ENCODE results near the gene PPM1K. TPM values are rescaled to one million over a fixed set of nuclear protein-coding genes. Genes with fewer than 3 reads are reported as not detected.
"Not testable (repeated sequence)": the region's sequence is repeated elsewhere in the genome, so short reads cannot be mapped to it uniquely, and the experiment has no call there.

The PPM1K gene
- total RNA-seq, 2 experiments from 2014 or later = 65.7 to 87.7 TPM

GRCh38 chr4:88315460-88316017, 31.2 kb upstream of the PPM1K start:
- TF ChIP-seq CTCF (conservative IDR thresholded peaks at IDR 0.05; ENCODE audit: low read length) (no peak), EZH2phosphoT487 (IDR thresholded peaks at IDR 0.05; ENCODE audit: borderline replicate concordance, low read depth, low read length) (no peak)
- CTCF ChIA-PET (ENCODE audit: unreplicated experiment) = no interaction called here

GRCh38 chr4:88313088-88313624, 28.8 kb upstream of the PPM1K start:
- intact Hi-C loops (cut with micrococcal nuclease; ENCODE audit: unreplicated experiment); CTCF ChIA-PET (ENCODE audit: unreplicated experiment): not testable (repeated sequence)

More at GRCh38 chr4:88315460-88316017, 31.2 kb upstream of the PPM1K start:
- no peaks in the 10 kb centered on the region for H3K79me2 ChIP-seq (ENCODE audit: insufficient read depth, low read depth, low read length)
- no TSS peak for BruUV-seq (replicated peaks)
- no peak overlapping the region for H3K4me2 ChIP-seq (ENCODE audit: low read length)
- no peak overlapping the region for H3K27ac ChIP-seq (ENCODE audit: low read depth, low read length, poor library complexity, severe bottlenecking)
- 0 out of 2 replicates have a peak overlapping the region, but pooled peaks have one; percentile 29 for H2AFZ ChIP-seq (ENCODE audit: low read length)
- peaks cover 23% of the 10 kb centered on the region; the same call in 1 of the 2 replicates for H3K9me3 ChIP-seq (ENCODE audit: low read length)
- no peak overlapping the region for H3K4me3 ChIP-seq (ENCODE audit: low read depth, low read length, poor library complexity, severe bottlenecking)
- H4K20me1 ChIP-seq (ENCODE audit: insufficient read depth, low read length) = no peaks in the 10 kb centered on the region
- H3K36me3 ChIP-seq (ENCODE audit: insufficient read depth, low read length) = peaks cover 8% of the 10 kb centered on the region; the same call in 1 of the 2 replicates
- peaks cover 22% of the 10 kb centered on the region for H3K4me1 ChIP-seq (ENCODE audit: insufficient read depth, low read length, poor library complexity, severe bottlenecking)
- DNase-seq (ENCODE audit: low spot score) = no peak
- H3K9me2 ChIP-seq (ENCODE audit: insufficient read depth, low read length) = no peaks in the 10 kb centered on the region
- POLR2A ChIA-PET = interaction anchor here (0.7 to 2.4 kb wide), 5 partner anchors 19 to 71 kb away, joined by 3 to 10 read pairs (median 4); no protein-coding TSS in a partner anchor
- intact Hi-C loops (cut with micrococcal nuclease; ENCODE audit: unreplicated experiment) = no loop called here

GRCh38 chr4:88308587-88308986, 24.2 kb upstream of the PPM1K start:
- H3K4me2 ChIP-seq (ENCODE audit: low read length) = no peak overlapping the region
- H3K36me3 ChIP-seq (ENCODE audit: insufficient read depth, low read length) = no peaks in the 10 kb centered on the region
- no peak overlapping the region for H2AFZ ChIP-seq (ENCODE audit: low read length)
- no peaks in the 10 kb centered on the region for H3K9me2 ChIP-seq (ENCODE audit: insufficient read depth, low read length)
- H3K9me3 ChIP-seq (ENCODE audit: low read length) = peaks cover 9% of the 10 kb centered on the region; the same call in 1 of the 2 replicates
- ChIA-PET POLR2A (interaction anchor here (0.7 to 1.3 kb wide), 3 partner anchors 8 to 12 kb away, joined by 3 to 5 read pairs (median 3); no protein-coding TSS in a partner anchor), CTCF (ENCODE audit: unreplicated experiment) (no interaction called here)
- BruUV-seq (replicated peaks) = no TSS peak
- no peak for TF ChIP-seq CTCF (conservative IDR thresholded peaks at IDR 0.05; ENCODE audit: low read length)
- TF ChIP-seq EZH2phosphoT487 (IDR thresholded peaks at IDR 0.05; ENCODE audit: borderline replicate concordance, low read depth, low read length) = no peak
- no peaks in the 10 kb centered on the region for H3K4me1 ChIP-seq (ENCODE audit: insufficient read depth, low read length, poor library complexity, severe bottlenecking)
- DNase-seq (ENCODE audit: low spot score) = no peak
- H3K79me2 ChIP-seq (ENCODE audit: insufficient read depth, low read depth, low read length) = no peaks in the 10 kb centered on the region
- intact Hi-C loops (cut with micrococcal nuclease; ENCODE audit: unreplicated experiment) = no loop called here
- no peak overlapping the region for H3K27ac ChIP-seq (ENCODE audit: low read depth, low read length, poor library complexity, severe bottlenecking)
- H3K4me3 ChIP-seq (ENCODE audit: low read depth, low read length, poor library complexity, severe bottlenecking) = no peak overlapping the region
- no peaks in the 10 kb centered on the region for H4K20me1 ChIP-seq (ENCODE audit: insufficient read depth, low read length)

More at GRCh38 chr4:88313088-88313624, 28.8 kb upstream of the PPM1K start:
- H3K9me2 ChIP-seq (ENCODE audit: insufficient read depth, low read length); DNase-seq (ENCODE audit: low spot score); H3K4me1 ChIP-seq (ENCODE audit: insufficient read depth, low read length, poor library complexity, severe bottlenecking); H2AFZ ChIP-seq (ENCODE audit: low read length); BruUV-seq (replicated peaks); H3K36me3 ChIP-seq (ENCODE audit: insufficient read depth, low read length); H3K4me3 ChIP-seq (ENCODE audit: low read depth, low read length, poor library complexity, severe bottlenecking); H3K4me2 ChIP-seq (ENCODE audit: low read length); H4K20me1 ChIP-seq (ENCODE audit: insufficient read depth, low read length); POLR2A ChIA-PET; H3K27ac ChIP-seq (ENCODE audit: low read depth, low read length, poor library complexity, severe bottlenecking); H3K79me2 ChIP-seq (ENCODE audit: insufficient read depth, low read depth, low read length): not testable (repeated sequence)
- H3K9me3 ChIP-seq (ENCODE audit: low read length) = peaks cover 14% of the 10 kb centered on the region; the same call in 1 of the 2 replicates
